T-helper 9 cell (primary cell): ENCODE results near the gene TBC1D16.

Experiments
- DNase-seq: peaks from one replicate; pipeline ENCODE4 v3.0.0-alpha.2; 2020

Gene TBC1D16

GRCh38 chr17:79948945-79949655, 86.6 kb downstream of the TBC1D16 start:
- no peak for DNase-seq

- DNase-seq: no peak
Observed at GRCh38 chr17:79948406-79948944, 87.2 kb downstream of the TBC1D16 start.

GRCh38 chr17:79947351-79948031, 88.2 kb downstream of the TBC1D16 start:
- DNase-seq: no peak

- DNase-seq: no peak
Observed at GRCh38 chr17:79946352-79947231, 89.1 kb downstream of the TBC1D16 start.

- DNase-seq: no peak
Observed at GRCh38 chr17:79945591-79946255, 89.9 kb downstream of the TBC1D16 start.

- no peak for DNase-seq
Observed at GRCh38 chr17:79944821-79945391, 90.8 kb downstream of the TBC1D16 start.

GRCh38 chr17:79944251-79944812, 91.3 kb downstream of the TBC1D16 start:
- no peak for DNase-seq

GRCh38 chr17:79943347-79944241, 92.1 kb downstream of the TBC1D16 start:
- no peak for DNase-seq

GRCh38 chr17:79942591-79943346, 92.9 kb downstream of the TBC1D16 start:
- DNase-seq: no peak

GRCh38 chr17:79942011-79942405, 93.7 kb downstream of the TBC1D16 start:
- no peak for DNase-seq

- DNase-seq: no peak
Observed at GRCh38 chr17:79941088-79942010, 94.3 kb downstream of the TBC1D16 start.

- no peak for DNase-seq
Observed at GRCh38 chr17:79940459-79941087, 95.1 kb downstream of the TBC1D16 start.

GRCh38 chr17:79939755-79940458, 95.8 kb downstream of the TBC1D16 start:
- DNase-seq: no peak

GRCh38 chr17:79939094-79939435, 96.6 kb downstream of the TBC1D16 start:
- DNase-seq: no peak

- DNase-seq: no peak
Observed at GRCh38 chr17:79938336-79939093, 97.2 kb downstream of the TBC1D16 start.

GRCh38 chr17:79937391-79938335, 98.0 kb downstream of the TBC1D16 start:
- DNase-seq: no peak
